GM10248 (cell line): ENCODE measurements around the gene TPST1.
"Not testable (repeated sequence)": the region's sequence is repeated elsewhere in the genome, so short reads cannot be mapped to it uniquely, and the experiment has no call there.

Source experiments
- CTCF ChIA-PET: fragments of 300-600 bp; sonication (Branson Sonifier 250); formaldehyde crosslinking; extraction: SDS; loops from one replicate; lab custom pipeline; 2021; ENCODE audit warnings: antibody characterized with exemption; lab: Yijun Ruan, JAX
- POLR2A ChIA-PET: fragments of 350-650 bp; sonication (Branson Sonifier 250); formaldehyde crosslinking; extraction: SDS; loops from one replicate; lab custom pipeline; 2020; ENCODE audit warnings: antibody characterized with exemption; lab: Yijun Ruan, JAX
- DNase-seq: peaks from one replicate; pipeline ENCODE4 v3.0.0; 2012; ENCODE audit errors: extremely low spot score
- TF ChIP-seq, protein P1 (sequence below): IDR thresholded peaks from 2 replicates; pipeline ENCODE4 v1.5.1; 2012; ENCODE audit warnings: mild to moderate bottlenecking, low read depth; ENCODE audit errors: extremely low read depth, missing control alignments, control extremely low read depth

TPST1 gene

DNA sequence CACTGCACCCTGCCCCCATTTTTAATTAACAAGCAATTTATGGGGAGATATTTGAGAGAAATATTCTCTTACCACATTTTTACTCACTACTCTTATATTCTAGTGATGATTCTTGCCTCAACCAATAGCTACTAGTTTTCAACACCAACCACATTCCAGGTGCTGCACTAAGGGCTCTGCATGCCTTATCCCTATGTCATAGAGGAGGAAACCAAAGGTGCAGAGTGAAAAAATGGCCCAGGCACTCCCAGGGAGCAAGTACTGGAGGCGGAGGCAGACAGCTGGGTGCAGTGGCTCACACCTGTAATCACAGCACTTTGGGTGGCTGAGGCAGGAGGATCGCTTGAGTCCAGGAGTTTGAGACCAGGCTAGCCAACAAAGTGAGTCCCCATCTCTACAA lies 35.5 kb upstream of the TPST1 start:
- TF ChIP-seq, protein P1, sequence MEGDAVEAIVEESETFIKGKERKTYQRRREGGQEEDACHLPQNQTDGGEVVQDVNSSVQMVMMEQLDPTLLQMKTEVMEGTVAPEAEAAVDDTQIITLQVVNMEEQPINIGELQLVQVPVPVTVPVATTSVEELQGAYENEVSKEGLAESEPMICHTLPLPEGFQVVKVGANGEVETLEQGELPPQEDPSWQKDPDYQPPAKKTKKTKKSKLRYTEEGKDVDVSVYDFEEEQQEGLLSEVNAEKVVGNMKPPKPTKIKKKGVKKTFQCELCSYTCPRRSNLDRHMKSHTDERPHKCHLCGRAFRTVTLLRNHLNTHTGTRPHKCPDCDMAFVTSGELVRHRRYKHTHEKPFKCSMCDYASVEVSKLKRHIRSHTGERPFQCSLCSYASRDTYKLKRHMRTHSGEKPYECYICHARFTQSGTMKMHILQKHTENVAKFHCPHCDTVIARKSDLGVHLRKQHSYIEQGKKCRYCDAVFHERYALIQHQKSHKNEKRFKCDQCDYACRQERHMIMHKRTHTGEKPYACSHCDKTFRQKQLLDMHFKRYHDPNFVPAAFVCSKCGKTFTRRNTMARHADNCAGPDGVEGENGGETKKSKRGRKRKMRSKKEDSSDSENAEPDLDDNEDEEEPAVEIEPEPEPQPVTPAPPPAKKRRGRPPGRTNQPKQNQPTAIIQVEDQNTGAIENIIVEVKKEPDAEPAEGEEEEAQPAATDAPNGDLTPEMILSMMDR = no peak
- ChIA-PET CTCF (interaction anchor here (1.0 kb wide), 1 partner anchor 23 kb away, joined by 3 read pairs; no protein-coding TSS in a partner anchor), POLR2A (no interaction called here)
- no peak for DNase-seq

DNA sequence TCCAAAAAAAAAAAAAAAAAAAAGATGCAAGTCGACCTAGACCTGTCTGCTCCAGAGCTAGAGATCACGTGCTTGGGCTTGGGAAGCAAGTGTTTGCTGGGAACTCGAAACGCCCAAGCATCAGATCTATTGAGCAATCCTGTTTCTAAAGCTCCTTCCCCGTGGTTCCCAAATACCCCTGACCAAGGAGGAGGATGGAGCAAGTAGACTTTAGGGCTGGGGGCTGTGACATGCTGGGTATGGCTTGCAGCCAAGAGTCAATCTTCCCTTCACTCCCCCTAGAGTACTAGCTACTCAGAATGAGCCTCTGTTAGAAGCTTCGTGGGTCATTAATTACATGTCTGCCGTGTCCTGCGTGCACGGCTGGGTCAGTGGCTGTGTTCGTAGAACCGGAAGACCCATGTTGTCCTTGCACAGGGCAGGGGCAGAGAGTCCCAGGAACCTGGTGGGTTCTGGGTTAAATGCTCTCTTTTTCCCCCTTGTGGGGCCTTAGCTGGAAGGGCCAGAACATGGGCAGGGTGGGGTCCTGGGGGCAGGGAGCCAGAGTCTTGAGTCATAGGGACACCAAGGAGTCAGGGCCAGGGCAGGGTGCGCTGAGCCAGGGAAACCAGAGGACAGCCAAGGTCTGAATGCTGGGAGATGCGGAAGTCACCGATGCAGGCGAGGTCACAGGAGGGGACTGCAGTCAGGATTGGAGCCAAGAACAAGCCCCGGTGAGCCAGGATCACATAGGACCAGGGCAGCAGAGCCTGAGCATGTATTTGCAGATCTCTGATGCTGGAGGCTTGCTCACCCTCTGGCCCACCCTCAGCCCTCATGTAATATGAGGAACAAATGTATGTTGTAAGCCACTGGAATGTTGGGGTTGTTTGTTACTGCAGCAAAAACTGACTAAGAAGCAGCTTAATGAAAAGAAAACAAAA lies 34.6 kb upstream of the TPST1 start:
- ChIA-PET CTCF (interaction anchor here (0.7 to 1.1 kb wide), 4 partner anchors 9 to 22 kb away, joined by 3 read pairs; no protein-coding TSS in a partner anchor), POLR2A (no interaction called here)
- no peak for DNase-seq
- TF ChIP-seq, protein P1 = no peak

DNA sequence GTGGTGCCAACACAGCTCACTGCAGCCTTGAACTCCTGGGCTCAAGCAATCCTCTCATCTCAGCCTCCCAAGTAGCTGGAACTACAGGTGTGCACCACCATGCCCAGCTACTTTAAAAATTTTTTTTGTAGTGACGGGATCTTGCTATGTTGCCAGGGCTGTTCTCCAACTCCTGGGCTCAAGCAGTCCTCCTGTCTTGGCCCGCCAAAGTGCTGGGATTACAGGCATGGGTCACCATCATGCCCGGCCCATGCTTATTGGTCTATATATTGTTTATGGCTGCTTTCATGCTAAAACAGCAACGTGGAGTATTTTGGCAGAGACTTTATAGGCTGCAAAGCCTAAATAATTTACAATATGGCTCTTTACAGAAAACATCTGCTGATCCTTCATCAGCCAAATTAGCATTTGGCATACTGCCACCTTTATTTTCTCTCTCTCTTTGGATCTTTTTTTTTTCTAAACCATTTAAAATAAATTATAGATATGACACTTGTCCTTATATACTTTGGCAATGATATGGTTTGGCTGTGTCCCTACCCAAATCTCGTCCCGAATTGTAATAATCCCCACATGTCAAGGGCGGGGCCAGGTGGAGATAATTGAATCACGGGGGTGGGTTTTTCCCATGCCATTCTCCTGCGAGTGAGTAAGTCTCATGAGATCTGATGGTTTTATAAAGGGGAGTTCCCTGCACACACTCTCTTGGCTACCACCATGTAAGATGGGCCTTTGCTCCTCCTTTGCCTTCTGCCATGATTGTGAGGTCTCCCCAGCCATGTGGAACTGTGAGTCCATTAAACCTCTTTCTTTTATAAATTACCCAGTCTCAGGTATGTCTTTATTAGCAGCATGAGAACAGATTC lies 32.4 kb upstream of the TPST1 start:
- CTCF ChIA-PET, DNase-seq, POLR2A ChIA-PET: not testable (repeated sequence)

DNA sequence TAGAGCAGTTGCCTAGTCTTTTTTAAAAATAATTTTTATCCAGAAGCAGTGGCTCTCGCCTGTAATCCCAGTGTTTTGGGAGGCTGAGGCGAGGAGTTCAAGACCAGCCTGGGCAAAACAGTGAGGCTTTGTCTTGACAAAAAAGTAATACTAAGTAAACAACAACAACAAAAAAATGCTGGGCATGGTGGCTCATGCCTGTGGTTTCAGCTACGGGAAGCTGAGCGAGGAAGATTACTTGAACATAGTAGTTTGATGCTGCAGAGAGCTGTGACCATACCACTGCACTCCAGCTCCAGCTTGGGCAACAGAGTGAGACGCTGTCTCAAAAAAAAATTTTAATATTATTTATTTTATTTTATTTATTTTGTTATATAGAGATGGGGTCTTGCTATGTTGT lies 31.3 kb upstream of the TPST1 start:
- no peak for DNase-seq
- TF ChIP-seq, protein P1 = no peak
- ChIA-PET POLR2A (no interaction called here), CTCF (no interaction called here)

DNA sequence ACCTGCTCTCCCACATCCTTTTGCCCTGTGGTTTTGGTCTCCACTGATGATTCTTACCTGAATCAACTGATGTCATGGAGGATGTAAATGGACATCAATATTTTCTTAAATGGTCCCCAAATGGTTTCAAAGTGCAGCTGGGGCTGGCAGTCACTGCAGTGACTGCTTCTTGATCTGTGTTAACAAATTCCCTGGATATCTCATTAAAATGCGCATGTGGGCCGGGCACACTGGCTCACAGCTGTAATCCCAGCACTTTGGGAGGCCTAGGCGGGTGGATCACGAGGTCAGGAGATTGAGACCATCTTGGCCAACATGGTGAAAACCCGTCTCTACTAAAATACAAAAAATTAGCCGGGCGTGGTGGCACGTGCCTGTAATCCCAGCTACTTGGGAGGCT lies 30.1 kb upstream of the TPST1 start:
- CTCF ChIA-PET, POLR2A ChIA-PET, DNase-seq: not testable (repeated sequence)

DNA sequence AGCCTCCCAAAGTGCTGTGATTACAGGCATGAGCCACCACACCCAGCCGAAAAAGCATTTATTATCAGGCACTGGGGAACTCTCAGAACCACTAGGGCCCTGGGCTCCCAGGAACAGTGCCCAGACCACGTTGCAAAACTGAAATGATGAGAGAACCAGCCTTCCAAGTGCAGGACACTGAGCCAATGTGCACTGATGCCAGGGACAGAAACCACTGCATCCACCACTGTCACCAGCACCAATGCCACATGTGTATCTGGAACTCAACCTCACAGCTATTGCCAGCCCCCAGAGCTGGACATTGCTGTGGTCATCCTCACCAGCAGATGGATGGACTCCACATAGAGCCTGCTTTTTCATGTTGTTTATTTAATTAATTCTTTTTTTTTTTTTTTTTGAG lies 28.2 kb upstream of the TPST1 start:
- POLR2A ChIA-PET = no interaction called here
- CTCF ChIA-PET = no interaction called here
- no peak for DNase-seq
- TF ChIP-seq, protein P1 = no peak

DNA sequence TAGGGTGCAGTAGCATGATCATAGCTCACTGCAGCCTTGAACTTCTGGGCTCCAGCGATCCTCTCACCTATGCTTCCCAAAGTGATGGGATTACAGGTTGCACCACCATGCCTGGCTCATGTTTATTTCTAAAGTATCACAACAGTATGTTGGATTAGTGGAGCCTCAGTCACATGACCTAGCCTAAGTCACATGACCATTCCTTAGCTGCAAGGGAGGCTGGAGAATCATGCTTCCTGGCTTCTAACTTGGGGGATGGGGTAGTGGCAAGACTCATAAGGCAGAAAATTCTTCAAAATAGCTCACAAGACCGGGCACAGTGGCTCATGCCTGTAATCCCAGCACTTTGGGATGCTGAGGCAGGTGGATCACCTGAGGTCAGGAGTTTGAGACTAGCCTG lies 26.9 kb upstream of the TPST1 start:
- POLR2A ChIA-PET = no interaction called here
- DNase-seq = no peak
- CTCF ChIA-PET = no interaction called here

More for the DNA sequence above, 26.9 kb upstream of the TPST1 start:
- TF ChIP-seq, protein P1 = no peak
